Suprapubic skin (tissue), 4 donors: ENCODE results near the gene TAS2R4. TPM values are rescaled to one million over a fixed set of nuclear protein-coding genes. Genes with fewer than 3 reads are reported as not detected.

Experiments used
- total RNA-seq, 4 donors: library from RNA; depleted of rRNA; stranded (reverse); fragments of >200 nt; gene quantifications; one replicate each; pipeline ENCODE4 v1.1.0, GENCODE V29; 2016

Gene TAS2R4
- total RNA-seq, 4 donors from 2014 or later, result 0.19 to 6.0 (median 2.0) TPM

Other genes with a start within 250 kb of the TAS2R4 start
- gene AGK, start 225.3 kb upstream of the TAS2R4 start, total RNA-seq, result 10 to 100 TPM; 15.3 to 42.7 (median 19.4) TPM
- 10 to 100 TPM; 12.5 to 45.2 (median 17.9) TPM for gene DENND11, start 74.5 kb upstream of the TAS2R4 start, total RNA-seq
- gene WEE2, start 68.3 kb upstream of the TAS2R4 start, total RNA-seq, result not detected
- gene SSBP1, start 38.3 kb upstream of the TAS2R4 start, total RNA-seq, result 100 to 1,000 TPM in 2 of 4 donors, 10 to 100 TPM in 2; 71.8 to 105 (median 92.8) TPM
- gene TAS2R3, start 12.6 kb upstream of the TAS2R4 start, total RNA-seq, result 1 to 10 TPM; 1.1 to 7.5 (median 3.4) TPM
- gene TAS2R5, start 13.5 kb downstream of the TAS2R4 start, total RNA-seq, result 10 to 100 TPM in 1 of 4 donors, 1 to 10 TPM in 3; 1.1 to 11.3 (median 3.9) TPM
- gene PRSS37, start 64.8 kb downstream of the TAS2R4 start, total RNA-seq, result not detected
- not detected for gene OR9A4, start 139.7 kb downstream of the TAS2R4 start, total RNA-seq
- gene CLEC5A, start 170.3 kb downstream of the TAS2R4 start, total RNA-seq, result 1 to 10 TPM; 2.2 to 5.4 (median 3.9) TPM
- gene TAS2R38, start 197.1 kb downstream of the TAS2R4 start, total RNA-seq, result not detected
- under 1 TPM; 0.16 to 0.49 (median 0.23) TPM for gene MGAM, start 219.2 kb downstream of the TAS2R4 start, total RNA-seq